SK-N-SH treated with all-trans-retinoic acid at 6 μM for 48 hours (cell line): ENCODE data around the gene MRPS6.

Source experiments
- ATAC-seq: fragments of 200-7000 bp; cut with Tn5 transposase; 3 replicates; pipeline ENCODE4 v1.9.1; 2020; ENCODE audit warnings: mild to moderate bottlenecking, moderate library complexity
- ARNTL ChIP-seq: fragments of 450-650 bp; formaldehyde crosslinking; IDR thresholded peaks from 2 replicates; pipeline ENCODE4 v1.5.0; 2020; ENCODE audit warnings: low read depth, mild to moderate bottlenecking, moderate library complexity, borderline replicate concordance
- BACH2 ChIP-seq: fragments of 250-450 bp; sonication (Bioruptor Pico); IDR thresholded peaks from 2 replicates; pipeline ENCODE4 v1.9.0; 2021; ENCODE audit warnings: mild to moderate bottlenecking, borderline replicate concordance
- CSDC2 ChIP-seq: fragments of 250-450 bp; sonication (Bioruptor Pico); IDR thresholded peaks from 2 replicates; pipeline ENCODE4 v1.5.0; 2020; ENCODE audit warnings: mild to moderate bottlenecking, moderate library complexity
- CSRNP3 ChIP-seq: fragments of 250-450 bp; sonication (Bioruptor Pico); IDR thresholded peaks from 2 replicates; pipeline ENCODE4 v1.5.1; 2021; ENCODE audit warnings: mild to moderate bottlenecking, moderate library complexity
- ESRRG ChIP-seq: fragments of 250-450 bp; sonication (Bioruptor Pico); IDR thresholded peaks from 2 replicates; pipeline ENCODE4 v1.6.1; 2021; ENCODE audit warnings: mild to moderate bottlenecking
- GLIS3 ChIP-seq: fragments of 250-450 bp; sonication (Bioruptor Pico); IDR thresholded peaks from 2 replicates; pipeline ENCODE4 v1.5.0; 2020; ENCODE audit warnings: mild to moderate bottlenecking, moderate library complexity
- ISL1 ChIP-seq: fragments of 250-450 bp; sonication (Bioruptor Pico); IDR thresholded peaks from 2 replicates; pipeline ENCODE4 v2.1.2; 2022; ENCODE audit warnings: mild to moderate bottlenecking, moderate library complexity
- OSR1 ChIP-seq: fragments of 250-450 bp; sonication (Bioruptor Pico); IDR thresholded peaks from 2 replicates; pipeline ENCODE4 v1.8.0; 2022; ENCODE audit warnings: moderate library complexity, mild to moderate bottlenecking, inconsistent platforms
- PATZ1 ChIP-seq: fragments of 250-450 bp; sonication (Bioruptor Pico); IDR thresholded peaks from 2 replicates; pipeline ENCODE4 v1.8.0; 2020; ENCODE audit warnings: mild to moderate bottlenecking, moderate library complexity, borderline replicate concordance
- PPARA ChIP-seq: fragments of 250-450 bp; sonication (Bioruptor Pico); IDR thresholded peaks from 2 replicates; pipeline ENCODE4 v1.5.0; 2020; ENCODE audit warnings: mild to moderate bottlenecking, borderline replicate concordance
- RARB ChIP-seq: fragments of 250-450 bp; sonication (Bioruptor Pico); IDR thresholded peaks from 2 replicates; pipeline ENCODE4 v1.8.0; 2021; ENCODE audit warnings: mild to moderate bottlenecking, moderate library complexity
- SNAI2 ChIP-seq: fragments of 250-450 bp; sonication (Bioruptor Pico); IDR thresholded peaks from 2 replicates; pipeline ENCODE4 v1.5.0; 2020; ENCODE audit warnings: mild to moderate bottlenecking, moderate library complexity
- TCF4 ChIP-seq: fragments of 250-450 bp; sonication (Bioruptor Pico); IDR thresholded peaks from 2 replicates; pipeline ENCODE4 v1.8.0; 2021; ENCODE audit warnings: mild to moderate bottlenecking, moderate library complexity, borderline replicate concordance
- TOX ChIP-seq: fragments of 250-450 bp; sonication (Bioruptor Pico); IDR thresholded peaks from 2 replicates; pipeline ENCODE4 v1.8.0; 2021; ENCODE audit warnings: mild to moderate bottlenecking, moderate library complexity, borderline replicate concordance
- ZC3H10 ChIP-seq: fragments of 250-450 bp; sonication (Bioruptor Pico); IDR thresholded peaks from 2 replicates; pipeline ENCODE4 v1.5.1; 2021; ENCODE audit warnings: mild to moderate bottlenecking, moderate library complexity
- ZFP30 ChIP-seq: fragments of 450-650 bp; formaldehyde crosslinking; IDR thresholded peaks from 2 replicates; pipeline ENCODE4 v1.5.0; 2022; ENCODE audit warnings: mild to moderate bottlenecking, moderate library complexity
- ZNF565 ChIP-seq: fragments of 450-650 bp; formaldehyde crosslinking; conservative IDR thresholded peaks from 2 replicates; pipeline ENCODE4 v1.5.0; 2020; ENCODE audit warnings: low read depth, mild to moderate bottlenecking, moderate library complexity
- ZNF70 ChIP-seq: fragments of 450-650 bp; formaldehyde crosslinking; IDR thresholded peaks from 2 replicates; pipeline ENCODE4 v1.5.0; 2020; ENCODE audit warnings: mild to moderate bottlenecking, moderate library complexity
- ZNF8 ChIP-seq: fragments of 450-650 bp; formaldehyde crosslinking; IDR thresholded peaks from 2 replicates; pipeline ENCODE4 v1.5.0; 2020; ENCODE audit warnings: mild to moderate bottlenecking, moderate library complexity
- TF ChIP-seq, protein P1 (sequence below): fragments of 250-450 bp; sonication (Bioruptor Pico); IDR thresholded peaks from 2 replicates; pipeline ENCODE4 v1.5.1; 2020; ENCODE audit warnings: low read depth, mild to moderate bottlenecking, moderate library complexity
- TF ChIP-seq, protein P2 (sequence below): fragments of 250-450 bp; sonication (Bioruptor Pico); IDR thresholded peaks from 2 replicates; pipeline ENCODE4 v1.8.0; 2021; ENCODE audit warnings: low read depth, mild to moderate bottlenecking, moderate library complexity, borderline replicate concordance

The MRPS6 gene

DNA sequence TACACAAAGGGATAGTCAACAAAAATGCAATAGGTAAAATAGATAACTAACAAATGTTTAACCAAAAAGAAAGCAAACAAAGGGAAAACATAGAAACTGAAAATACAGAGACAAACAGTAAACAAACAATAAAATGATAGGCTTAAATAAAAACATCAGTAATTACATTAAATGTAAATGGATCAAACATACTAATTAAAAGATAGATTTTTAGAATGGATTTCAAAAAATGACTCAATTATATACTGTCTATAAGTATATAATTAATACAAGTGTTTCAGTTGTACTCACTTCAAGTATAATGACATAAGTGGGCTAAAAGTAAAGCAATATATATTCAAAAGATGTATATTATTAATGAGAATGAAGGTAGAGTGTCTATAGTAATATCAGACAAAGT lies 101.1 kb downstream of the MRPS6 start:
- TF ChIP-seq ZNF70 (CRISPR knock-in tag): no peak
- TF ChIP-seq CSDC2 (CRISPR knock-in tag): no peak
- TF ChIP-seq, protein P1, sequence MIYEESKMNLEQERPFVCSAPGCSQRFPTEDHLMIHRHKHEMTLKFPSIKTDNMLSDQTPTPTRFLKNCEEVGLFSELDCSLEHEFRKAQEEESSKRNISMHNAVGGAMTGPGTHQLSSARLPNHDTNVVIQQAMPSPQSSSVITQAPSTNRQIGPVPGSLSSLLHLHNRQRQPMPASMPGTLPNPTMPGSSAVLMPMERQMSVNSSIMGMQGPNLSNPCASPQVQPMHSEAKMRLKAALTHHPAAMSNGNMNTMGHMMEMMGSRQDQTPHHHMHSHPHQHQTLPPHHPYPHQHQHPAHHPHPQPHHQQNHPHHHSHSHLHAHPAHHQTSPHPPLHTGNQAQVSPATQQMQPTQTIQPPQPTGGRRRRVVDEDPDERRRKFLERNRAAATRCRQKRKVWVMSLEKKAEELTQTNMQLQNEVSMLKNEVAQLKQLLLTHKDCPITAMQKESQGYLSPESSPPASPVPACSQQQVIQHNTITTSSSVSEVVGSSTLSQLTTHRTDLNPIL (CRISPR knock-in tag): no peak
- TF ChIP-seq, protein P2, sequence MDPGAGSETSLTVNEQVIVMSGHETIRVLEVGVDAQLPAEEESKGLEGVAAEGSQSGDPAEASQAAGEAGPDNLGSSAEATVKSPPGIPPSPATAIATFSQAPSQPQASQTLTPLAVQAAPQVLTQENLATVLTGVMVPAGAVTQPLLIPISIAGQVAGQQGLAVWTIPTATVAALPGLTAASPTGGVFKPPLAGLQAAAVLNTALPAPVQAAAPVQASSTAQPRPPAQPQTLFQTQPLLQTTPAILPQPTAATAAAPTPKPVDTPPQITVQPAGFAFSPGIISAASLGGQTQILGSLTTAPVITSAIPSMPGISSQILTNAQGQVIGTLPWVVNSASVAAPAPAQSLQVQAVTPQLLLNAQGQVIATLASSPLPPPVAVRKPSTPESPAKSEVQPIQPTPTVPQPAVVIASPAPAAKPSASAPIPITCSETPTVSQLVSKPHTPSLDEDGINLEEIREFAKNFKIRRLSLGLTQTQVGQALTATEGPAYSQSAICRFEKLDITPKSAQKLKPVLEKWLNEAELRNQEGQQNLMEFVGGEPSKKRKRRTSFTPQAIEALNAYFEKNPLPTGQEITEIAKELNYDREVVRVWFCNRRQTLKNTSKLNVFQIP (CRISPR knock-in tag): no peak
- TF ChIP-seq PPARA (CRISPR knock-in tag): no peak
- no peak for TF ChIP-seq TOX (CRISPR knock-in tag)
- TF ChIP-seq ZFP30 (CRISPR knock-in tag): no peak
- no peak for TF ChIP-seq BACH2 (CRISPR knock-in tag)
- no peak for TF ChIP-seq TCF4 (CRISPR knock-in tag)
- ATAC-seq: no peak

GRCh38 chr21:34176448-34176847 lies 103.1 kb downstream of the MRPS6 start:
- TF ChIP-seq CSDC2 (CRISPR knock-in tag): no peak
- no peak for TF ChIP-seq TOX (CRISPR knock-in tag)
- no peak for TF ChIP-seq BACH2 (CRISPR knock-in tag)
- TF ChIP-seq, protein P1 (CRISPR knock-in tag): no peak
- no peak for TF ChIP-seq ZFP30 (CRISPR knock-in tag)
- TF ChIP-seq GLIS3: no peak
- TF ChIP-seq, protein P2 (CRISPR knock-in tag): no peak
- TF ChIP-seq PPARA (CRISPR knock-in tag): no peak
- TF ChIP-seq ISL1 (CRISPR knock-in tag): no peak
- no peak for TF ChIP-seq CSRNP3 (CRISPR knock-in tag)
- TF ChIP-seq ZNF70 (CRISPR knock-in tag): no peak
- TF ChIP-seq ARNTL (CRISPR knock-in tag): no peak
- no peak for TF ChIP-seq OSR1 (CRISPR knock-in tag)
- no peak for TF ChIP-seq ZC3H10 (CRISPR knock-in tag)
- TF ChIP-seq, all 23 proteins: peak for 0
- no peak for ATAC-seq

- no peak for TF ChIP-seq ZNF70 (CRISPR knock-in tag)
- no peak for TF ChIP-seq ZNF8 (CRISPR knock-in tag)
- no peak for TF ChIP-seq SNAI2 (CRISPR knock-in tag)
- TF ChIP-seq ESRRG: no peak
- TF ChIP-seq TCF4 (CRISPR knock-in tag): no peak; the same call in 1 of the 2 replicates
- no peak for TF ChIP-seq CSRNP3 (CRISPR knock-in tag)
- no peak for TF ChIP-seq ARNTL (CRISPR knock-in tag)
- no peak for TF ChIP-seq ZNF565 (CRISPR knock-in tag)
- no peak for TF ChIP-seq PPARA (CRISPR knock-in tag)
- no peak for TF ChIP-seq GLIS3
- TF ChIP-seq BACH2 (CRISPR knock-in tag): no peak
- TF ChIP-seq OSR1 (CRISPR knock-in tag): no peak
- TF ChIP-seq ZC3H10 (CRISPR knock-in tag): no peak
- TF ChIP-seq CSDC2 (CRISPR knock-in tag): no peak
- TF ChIP-seq, protein P2 (CRISPR knock-in tag): no peak
- TF ChIP-seq PATZ1 (CRISPR knock-in tag): no peak
- TF ChIP-seq RARB (CRISPR knock-in tag): no peak
- TF ChIP-seq ISL1 (CRISPR knock-in tag): no peak
- TF ChIP-seq TOX (CRISPR knock-in tag): no peak
- TF ChIP-seq, all 23 proteins: peak for 0
- ATAC-seq: no peak
Observed at GRCh38 chr21:34177919-34178567, 104.7 kb downstream of the MRPS6 start.
